KMS-11 (cell line): ENCODE data around the gene CORO2A.

ENCODE experiments used
- H2AFZ ChIP-seq: fragments of 200-600 bp; sonication (generic); 2 replicates; pipeline ENCODE4 v1.6.1; 2016; ENCODE audit warnings: antibody characterized with exemption, mixed run types, low read depth
- H3K27ac ChIP-seq: fragments of 200-600 bp; sonication (generic); 2 replicates; pipeline ENCODE4 v1.6.1; 2016; ENCODE audit warnings: mild to moderate bottlenecking, mixed run types
- H3K27me3 ChIP-seq: fragments of 200-600 bp; sonication (generic); 2 replicates; pipeline ENCODE4 v1.6.1; 2017; ENCODE audit warnings: mild to moderate bottlenecking, low read depth, mixed run types, moderate library complexity; ENCODE audit not compliant: insufficient read depth
- H3K36me3 ChIP-seq: fragments of 200-600 bp; sonication (generic); 2 replicates; pipeline ENCODE4 v1.6.1; 2017; ENCODE audit warnings: mild to moderate bottlenecking, mixed run types; ENCODE audit not compliant: insufficient read depth
- H3K4me1 ChIP-seq: fragments of 200-600 bp; sonication (generic); 2 replicates; pipeline ENCODE4 v1.6.1; 2016; ENCODE audit warnings: mild to moderate bottlenecking, low read depth, mixed run types; ENCODE audit not compliant: poor library complexity, severe bottlenecking
- H3K4me2 ChIP-seq: fragments of 200-600 bp; sonication (generic); 2 replicates; pipeline ENCODE4 v1.7.0; 2016; ENCODE audit warnings: mild to moderate bottlenecking, mixed run types
- H3K4me3 ChIP-seq: fragments of 200-600 bp; sonication (generic); IDR thresholded peaks from 2 replicates; pipeline ENCODE4 v1.6.1; 2017; ENCODE audit warnings: low read depth, low read length, mixed read lengths; ENCODE audit not compliant: insufficient read depth
- H3K79me2 ChIP-seq: fragments of 200-600 bp; sonication (generic); 2 replicates; pipeline ENCODE4 v1.6.1; 2016; ENCODE audit warnings: low read depth, mixed run types; ENCODE audit not compliant: insufficient read depth
- H3K9ac ChIP-seq: fragments of 200-600 bp; sonication (generic); 2 replicates; pipeline ENCODE4 v1.6.1; 2016; ENCODE audit warnings: mild to moderate bottlenecking, mixed run types
- H4K20me1 ChIP-seq: fragments of 200-600 bp; sonication (generic); 2 replicates; pipeline ENCODE4 v1.6.1; 2016; ENCODE audit warnings: mild to moderate bottlenecking, mixed run types; ENCODE audit not compliant: insufficient read depth
- TF ChIP-seq, protein P1 (sequence below): fragments of 200-600 bp; sonication (generic); conservative IDR thresholded peaks from 2 replicates; pipeline ENCODE4 v1.6.1; 2017; ENCODE audit warnings: low read depth, mild to moderate bottlenecking, antibody characterized with exemption, low read length, moderate library complexity, mixed read lengths

The CORO2A gene

DNA sequence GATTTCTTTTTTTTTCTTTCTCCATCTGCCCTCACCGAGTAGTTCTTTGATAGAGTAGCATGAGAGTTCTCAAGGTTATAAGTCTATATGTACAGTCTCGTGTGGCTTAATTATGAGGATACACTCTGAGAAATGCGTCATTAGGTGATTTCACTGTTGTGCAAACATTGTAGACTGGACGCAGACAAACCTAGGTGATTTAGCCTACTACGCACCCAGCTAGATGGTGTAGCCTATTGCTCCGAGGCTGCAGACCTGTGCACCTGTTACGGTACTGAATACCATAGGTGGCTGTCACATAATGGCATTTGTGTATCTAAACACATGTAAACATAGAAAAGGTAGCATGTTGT is 26.9 kb upstream of the CORO2A start:
- H3K27ac ChIP-seq: no peak overlapping the region
- H3K27me3 ChIP-seq: no peaks in the 10 kb centered on the region
- no peaks in the 10 kb centered on the region for H4K20me1 ChIP-seq
- no peaks in the 10 kb centered on the region for H3K4me1 ChIP-seq
- H3K79me2 ChIP-seq: no peaks in the 10 kb centered on the region
- no peak overlapping the region for H3K4me3 ChIP-seq
- no peak overlapping the region for H3K4me2 ChIP-seq
- TF ChIP-seq, protein P1, sequence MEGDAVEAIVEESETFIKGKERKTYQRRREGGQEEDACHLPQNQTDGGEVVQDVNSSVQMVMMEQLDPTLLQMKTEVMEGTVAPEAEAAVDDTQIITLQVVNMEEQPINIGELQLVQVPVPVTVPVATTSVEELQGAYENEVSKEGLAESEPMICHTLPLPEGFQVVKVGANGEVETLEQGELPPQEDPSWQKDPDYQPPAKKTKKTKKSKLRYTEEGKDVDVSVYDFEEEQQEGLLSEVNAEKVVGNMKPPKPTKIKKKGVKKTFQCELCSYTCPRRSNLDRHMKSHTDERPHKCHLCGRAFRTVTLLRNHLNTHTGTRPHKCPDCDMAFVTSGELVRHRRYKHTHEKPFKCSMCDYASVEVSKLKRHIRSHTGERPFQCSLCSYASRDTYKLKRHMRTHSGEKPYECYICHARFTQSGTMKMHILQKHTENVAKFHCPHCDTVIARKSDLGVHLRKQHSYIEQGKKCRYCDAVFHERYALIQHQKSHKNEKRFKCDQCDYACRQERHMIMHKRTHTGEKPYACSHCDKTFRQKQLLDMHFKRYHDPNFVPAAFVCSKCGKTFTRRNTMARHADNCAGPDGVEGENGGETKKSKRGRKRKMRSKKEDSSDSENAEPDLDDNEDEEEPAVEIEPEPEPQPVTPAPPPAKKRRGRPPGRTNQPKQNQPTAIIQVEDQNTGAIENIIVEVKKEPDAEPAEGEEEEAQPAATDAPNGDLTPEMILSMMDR: no peak
- H2AFZ ChIP-seq: no peak overlapping the region
- H3K9ac ChIP-seq: no peak overlapping the region
- no peaks in the 10 kb centered on the region for H3K36me3 ChIP-seq

GRCh38 chr9:98218562-98219363 is 26.3 kb upstream of the CORO2A start:
- Histone ChIP-seq H3K9ac (no peak overlapping the region), H3K4me2 (no peak overlapping the region), H3K27me3 (no peaks in the 10 kb centered on the region), H3K4me1 (no peaks in the 10 kb centered on the region), H3K27ac (no peak overlapping the region), H3K79me2 (no peaks in the 10 kb centered on the region), H2AFZ (no peak overlapping the region), H3K36me3 (no peaks in the 10 kb centered on the region), H3K4me3 (no peak overlapping the region), H4K20me1 (no peaks in the 10 kb centered on the region)
- TF ChIP-seq, protein P1: no peak

DNA sequence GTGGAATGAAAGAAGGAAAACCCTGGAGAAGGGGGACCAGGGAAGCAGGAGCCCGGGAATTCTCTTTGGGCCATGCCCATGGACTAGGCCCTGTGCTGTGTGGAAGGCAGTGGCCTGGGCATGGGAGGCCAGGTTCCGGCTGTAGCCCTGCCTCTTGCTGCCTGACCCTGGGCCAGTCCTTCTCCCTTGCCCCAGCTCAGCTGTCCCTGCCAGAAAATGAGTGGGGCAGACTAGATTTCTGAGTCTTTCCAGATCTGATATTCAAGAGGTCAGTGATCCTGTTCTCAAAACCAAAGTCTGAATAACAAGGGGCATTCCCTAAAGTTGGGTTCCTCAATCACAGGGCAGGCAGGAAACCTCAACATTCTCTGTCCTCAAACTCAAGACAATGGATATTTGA is 24.8 kb upstream of the CORO2A start:
- Histone ChIP-seq H3K27me3 (no peaks in the 10 kb centered on the region), H3K4me2 (no peak overlapping the region), H2AFZ (no peak overlapping the region), H3K36me3 (no peaks in the 10 kb centered on the region), H3K79me2 (no peaks in the 10 kb centered on the region), H3K4me1 (no peaks in the 10 kb centered on the region), H3K27ac (no peak overlapping the region), H3K4me3 (no peak overlapping the region), H3K9ac (no peak overlapping the region), H4K20me1 (no peaks in the 10 kb centered on the region)
- TF ChIP-seq, protein P1: no peak

DNA sequence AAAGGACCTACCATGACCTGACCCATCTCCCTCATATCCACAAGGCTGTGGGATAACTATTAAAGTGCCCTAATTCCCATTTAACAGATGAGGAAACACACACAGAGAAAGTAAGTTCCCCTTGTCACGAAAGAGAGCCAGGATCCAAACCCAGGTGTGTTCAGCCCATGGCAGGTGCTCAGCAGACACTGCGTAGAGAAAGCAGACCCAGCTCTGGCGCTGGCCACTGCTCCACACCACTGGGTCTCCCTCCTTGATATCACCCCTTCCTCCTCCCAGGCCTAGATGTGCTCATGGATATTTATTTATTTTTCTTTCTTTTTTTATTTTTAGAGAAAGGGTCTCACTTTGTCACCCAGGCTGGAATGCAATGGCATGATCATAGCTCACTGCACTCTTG is 24.0 kb upstream of the CORO2A start:
- Histone ChIP-seq H2AFZ (no peak overlapping the region), H3K36me3 (no peaks in the 10 kb centered on the region), H4K20me1 (no peaks in the 10 kb centered on the region)

More for the DNA sequence above, 24.0 kb upstream of the CORO2A start:
- no peaks in the 10 kb centered on the region for H3K27me3 ChIP-seq
- H3K4me1 ChIP-seq: no peaks in the 10 kb centered on the region
- TF ChIP-seq, protein P1: no peak
- H3K9ac ChIP-seq: no peak overlapping the region
- H3K79me2 ChIP-seq: no peaks in the 10 kb centered on the region
- H3K27ac ChIP-seq: no peak overlapping the region
- no peak overlapping the region for H3K4me3 ChIP-seq
- no peak overlapping the region for H3K4me2 ChIP-seq
